Activated naive CD8-positive, alpha-beta T cell treated with anti-CD3 and anti-CD28 coated beads for 36 hours (primary cell): ENCODE data around the gene GATB. TPM values are rescaled to one million over a fixed set of nuclear protein-coding genes. Genes with fewer than 3 reads are reported as not detected.

Experiments
- DNase-seq: peaks from one replicate; pipeline ENCODE4 v3.0.0; 2021
- H3K27ac Mint-ChIP-seq: one replicate; pipeline ENCODE4 v1.8.0; 2022; ENCODE audit warnings: mild to moderate bottlenecking, moderate library complexity, mixed read lengths
- H3K27me3 Mint-ChIP-seq: one replicate; pipeline ENCODE4 v1.8.0; 2022; ENCODE audit warnings: mild to moderate bottlenecking, mixed read lengths
- H3K36me3 Mint-ChIP-seq: one replicate; pipeline ENCODE4 v1.8.0; 2021; ENCODE audit warnings: mild to moderate bottlenecking, mixed read lengths
- H3K4me1 Mint-ChIP-seq: one replicate; pipeline ENCODE4 v1.8.0; 2021; ENCODE audit warnings: mixed read lengths
- H3K4me3 Mint-ChIP-seq: one replicate; pipeline ENCODE4 v1.8.0; 2022; ENCODE audit warnings: mild to moderate bottlenecking, moderate library complexity, mixed read lengths
- H3K9me3 Mint-ChIP-seq: one replicate; pipeline ENCODE4 v1.8.0; 2022; ENCODE audit warnings: mixed read lengths
- total RNA-seq, 2 experiments: library from RNA; stranded (reverse); gene quantifications; one replicate each; pipeline ENCODE4 v1.2.3, GENCODE V29; 2021

The GATB gene
- total RNA-seq, 2 experiments from 2014 or later: 28.4 to 29.4 TPM

- Mint-ChIP-seq H3K36me3 (no peaks in the 10 kb centered on the region), H3K27ac (no peak overlapping the region), H3K4me3 (no peak overlapping the region), H3K9me3 (no peaks in the 10 kb centered on the region), H3K4me1 (no peaks in the 10 kb centered on the region), H3K27me3 (peaks cover 14% of the 10 kb centered on the region)
- no peak for DNase-seq
These were observed 134.1 kb downstream of the GATB start for GRCh38 chr4:151626751-151627150.

DNA sequence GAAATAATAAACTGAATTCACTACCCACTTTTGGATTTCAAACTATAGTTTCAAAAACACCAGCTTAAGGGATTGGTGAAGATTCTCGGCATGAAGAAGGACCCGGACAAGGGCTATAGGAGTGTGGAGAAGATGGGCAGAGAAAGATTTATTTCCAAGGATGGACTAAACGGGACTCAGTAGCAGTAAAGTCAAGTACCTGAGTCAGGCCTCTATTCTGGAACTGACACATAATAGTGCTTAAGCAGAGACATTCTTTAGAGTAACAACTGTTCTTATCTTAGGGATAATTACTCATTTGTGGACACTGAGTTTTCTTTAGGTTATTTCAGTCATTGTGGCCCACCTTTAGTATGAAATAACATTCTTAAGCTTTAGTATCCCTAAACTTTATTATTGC lies 134.6 kb downstream of the GATB start:
- Mint-ChIP-seq H3K9me3 (no peaks in the 10 kb centered on the region), H3K4me3 (no peak overlapping the region), H3K27ac (no peak overlapping the region), H3K36me3 (no peaks in the 10 kb centered on the region), H3K4me1 (no peaks in the 10 kb centered on the region), H3K27me3 (peaks cover 14% of the 10 kb centered on the region)
- DNase-seq: no peak

DNA sequence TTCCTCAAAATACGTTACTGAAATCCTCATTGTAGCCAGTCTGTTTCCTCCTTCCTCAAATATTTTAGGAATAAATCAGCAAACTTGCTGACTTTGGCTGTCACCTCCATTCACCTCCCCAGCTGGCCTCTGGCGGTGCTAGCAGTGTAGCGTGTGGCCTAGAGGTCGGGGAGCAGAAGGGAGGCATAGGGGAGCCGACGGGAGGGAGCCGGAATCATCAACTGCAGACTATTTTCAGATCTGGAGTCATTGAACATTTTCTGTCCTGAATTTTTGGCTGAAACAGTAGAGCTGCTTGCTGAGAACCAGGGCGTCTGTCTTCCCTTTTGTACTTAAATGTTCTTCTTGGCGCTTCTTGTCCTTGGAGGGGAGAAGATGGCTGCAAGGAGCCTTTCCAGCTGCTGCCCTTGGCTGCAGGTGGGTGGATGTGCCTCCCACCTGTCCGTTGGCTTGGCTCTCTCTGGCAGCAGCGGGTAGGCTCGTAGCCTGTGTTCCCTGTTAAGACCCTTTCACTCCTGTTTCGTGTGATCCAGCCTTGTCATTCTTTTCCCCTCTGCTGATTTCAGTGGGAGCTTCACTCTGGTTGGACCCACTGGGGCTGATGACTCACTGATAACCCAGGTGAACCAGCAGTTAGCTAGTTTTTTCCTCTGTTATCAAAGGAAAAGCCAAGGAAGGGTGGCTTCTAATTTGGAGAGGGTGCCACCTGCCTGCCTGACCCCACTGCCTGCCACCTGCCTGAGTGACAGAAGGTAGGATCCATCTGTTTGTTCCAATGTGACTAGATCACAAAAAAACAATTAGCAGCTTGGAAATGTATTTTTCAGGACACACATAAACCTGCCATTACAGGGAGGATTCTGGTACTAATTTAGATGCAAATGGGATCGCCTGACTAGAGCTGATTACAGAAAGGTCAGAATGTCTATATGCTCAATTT lies 135.9 kb downstream of the GATB start:
- no peaks in the 10 kb centered on the region for H3K4me1 Mint-ChIP-seq
- no peaks in the 10 kb centered on the region for H3K9me3 Mint-ChIP-seq
- no peak for DNase-seq
- peaks cover 12% of the 10 kb centered on the region for H3K27me3 Mint-ChIP-seq
- no peaks in the 10 kb centered on the region for H3K36me3 Mint-ChIP-seq
- no peak overlapping the region for H3K27ac Mint-ChIP-seq
- H3K4me3 Mint-ChIP-seq: no peak overlapping the region
